ENCODE results near the gene GGA3.

Gene GGA3

GRCh38 chr17:75244133-75244866 lies 17.1 kb downstream of the GGA3 start:
- DNase-seq, result no peak

GRCh38 chr17:75242461-75243042 lies 18.9 kb downstream of the GGA3 start:
- no peak for DNase-seq

GRCh38 chr17:75241996-75242460 lies 19.4 kb downstream of the GGA3 start:
- no peak for DNase-seq

GRCh38 chr17:75241502-75241901 lies 19.9 kb downstream of the GGA3 start:
- DNase-seq, result no peak

- no peak for DNase-seq
Observed at GRCh38 chr17:75241143-75241430, 20.3 kb downstream of the GGA3 start.

GRCh38 chr17:75240394-75241142 lies 20.8 kb downstream of the GGA3 start:
- no peak for DNase-seq

GRCh38 chr17:75239778-75240393 lies 21.5 kb downstream of the GGA3 start:
- DNase-seq, result no peak

GRCh38 chr17:75239214-75239613 lies 22.2 kb downstream of the GGA3 start:
- no peak for DNase-seq

GRCh38 chr17:75238684-75239191 lies 22.7 kb downstream of the GGA3 start:
- DNase-seq, result no peak

GRCh38 chr17:75238020-75238580 lies 23.3 kb downstream of the GGA3 start:
- DNase-seq, result no peak

- no peak for DNase-seq
Observed at GRCh38 chr17:75237100-75238014, 24.0 kb downstream of the GGA3 start.

- no peak for DNase-seq
Observed at GRCh38 chr17:75232786-75233185, 28.6 kb downstream of the GGA3 start.

- no peak for DNase-seq
Observed at GRCh38 chr17:75231741-75232464, 29.5 kb downstream of the GGA3 start.

GRCh38 chr17:75231071-75231470 lies 30.3 kb downstream of the GGA3 start:
- DNase-seq, result no peak

GRCh38 chr17:75228847-75229246 lies 32.6 kb downstream of the GGA3 start:
- DNase-seq, result no peak

- DNase-seq, result no peak
Observed at GRCh38 chr17:75228305-75228704, 33.1 kb downstream of the GGA3 start.

- no peak for DNase-seq
Observed at GRCh38 chr17:75227729-75228128, 33.7 kb downstream of the GGA3 start.

- DNase-seq, result no peak
Observed at GRCh38 chr17:75225016-75225415, 36.4 kb downstream of the GGA3 start.

- no peak for DNase-seq
Observed at GRCh38 chr17:75219815-75220214, 41.6 kb downstream of the GGA3 start.

- no peak for DNase-seq
Observed at GRCh38 chr17:75218131-75218530, 43.3 kb downstream of the GGA3 start.

- DNase-seq, result no peak
Observed at GRCh38 chr17:75209061-75209460, 52.3 kb downstream of the GGA3 start.
